Brain microvascular endothelial cell (primary cell): Measurements from ENCODE around the gene SNX8.
A peak's percentile ranks its signal among the peaks of the same experiment; 100 is the strongest.

ENCODE experiments used
- DNase-seq: peaks from one replicate; pipeline ENCODE4 v3.0.0-alpha.2; 2020
- H3K27ac ChIP-seq: fragments of 250-450 bp; sonication (Bioruptor Pico); 2 replicates; pipeline ENCODE4 v1.5.1; 2020; ENCODE audit warnings: mild to moderate bottlenecking, moderate library complexity
- H3K27me3 ChIP-seq: fragments of 250-450 bp; sonication (Bioruptor Pico); replicated peaks from 2 replicates; pipeline ENCODE4 v1.5.1; 2020; ENCODE audit warnings: mild to moderate bottlenecking
- H3K36me3 ChIP-seq: fragments of 250-450 bp; sonication (Bioruptor Pico); replicated peaks from 2 replicates; pipeline ENCODE4 v1.5.1; 2020; ENCODE audit warnings: mild to moderate bottlenecking
- H3K4me3 ChIP-seq: 2 replicates; pipeline ENCODE4 v1.5.1; 2011; ENCODE audit warnings: low read depth, mild to moderate bottlenecking, control low read depth, low read length, moderate library complexity
- CTCF ChIP-seq: IDR thresholded peaks from 2 replicates; pipeline ENCODE4 v1.5.1; 2011; ENCODE audit warnings: low read depth, mild to moderate bottlenecking, moderate library complexity, low read length, control low read depth, inconsistent platforms; ENCODE audit errors: missing control alignments
- in situ Hi-C: cut with HindIII; loops from 2 replicates; pipeline ENCODE4 v1.10.0; 2017; ENCODE audit warnings: low sequenced_read_pairs, low pct_ligation_motif_present

SNX8 gene

GRCh38 chr7:2233926-2234325, 80.3 kb downstream of the SNX8 start:
- in situ Hi-C loops = no loop called here

GRCh38 chr7:2232766-2233520, 81.3 kb downstream of the SNX8 start, which contains the start of gene MAD1L1:
TSS of gene MAD1L1 (minus strand) at chr7:2232945. CDS start at chr7:2230133, 2,812 bp downstream.
- in situ Hi-C loops = no loop called here
- TF ChIP-seq CTCF = no peak
- peaks cover 20% of the 10 kb centered on the region for H3K36me3 ChIP-seq

More at GRCh38 chr7:2233926-2234325, 80.3 kb downstream of the SNX8 start:
- H3K27ac ChIP-seq = peak overlapping the region; percentile 12
- peaks cover 26% of the 10 kb centered on the region for H3K36me3 ChIP-seq
- no peak for DNase-seq
- TF ChIP-seq CTCF = no peak
- H3K4me3 ChIP-seq = no peak overlapping the region
- no peaks in the 10 kb centered on the region for H3K27me3 ChIP-seq

GRCh38 chr7:2231992-2232765, 82.1 kb downstream of the SNX8 start:
- Histone ChIP-seq H3K27me3 (no peaks in the 10 kb centered on the region), H3K36me3 (peaks cover 16% of the 10 kb centered on the region), H3K4me3 (peak overlapping the region; percentile 80), H3K27ac (peak overlapping the region; percentile 61)
- in situ Hi-C loops = no loop called here
- TF ChIP-seq CTCF = no peak
- DNase-seq = no peak

More at GRCh38 chr7:2232766-2233520, 81.3 kb downstream of the SNX8 start, which contains the start of gene MAD1L1:
- DNase-seq = peak; percentile 83
- Histone ChIP-seq H3K27ac (peak within 1 kb of the TSS; percentile 61), H3K27me3 (no peaks in the 10 kb centered on the region), H3K4me3 (peak within 1 kb of the TSS; percentile 80)

GRCh38 chr7:2230882-2231281, 83.4 kb downstream of the SNX8 start:
- DNase-seq = no peak
- H3K36me3 ChIP-seq = peaks cover 18% of the 10 kb centered on the region
- in situ Hi-C loops = no loop called here
- H3K4me3 ChIP-seq = no peak overlapping the region
- no peak overlapping the region for H3K27ac ChIP-seq
- H3K27me3 ChIP-seq = no peaks in the 10 kb centered on the region
- TF ChIP-seq CTCF = no peak

GRCh38 chr7:2230226-2230625, 84.0 kb downstream of the SNX8 start:
- no peak for TF ChIP-seq CTCF
- Histone ChIP-seq H3K27ac (no peak overlapping the region), H3K36me3 (peaks cover 17% of the 10 kb centered on the region), H3K27me3 (no peaks in the 10 kb centered on the region), H3K4me3 (no peak overlapping the region)
- DNase-seq = no peak
- in situ Hi-C loops = no loop called here
